Mesodermal cell (in vitro differentiated cells): ENCODE results near the gene ADCY5. TPM values are rescaled to one million over a fixed set of nuclear protein-coding genes. Genes with fewer than 3 reads are reported as not detected.
"Not testable (repeated sequence)": the region's sequence is repeated elsewhere in the genome, so short reads cannot be mapped to it uniquely, and the experiment has no call there.

ENCODE experiments used
- H3K27ac ChIP-seq: 2 replicates; pipeline ENCODE4 v1.7.0; 2013; ENCODE audit warnings: mild to moderate bottlenecking, low read depth, low read length, moderate library complexity; ENCODE audit not compliant: severe bottlenecking
- H3K36me3 ChIP-seq: 2 replicates; pipeline ENCODE4 v1.7.1; 2013; ENCODE audit warnings: mild to moderate bottlenecking, low read length, moderate library complexity; ENCODE audit not compliant: control insufficient read depth, insufficient read depth
- H3K4me1 ChIP-seq: one replicate; pipeline ENCODE4 v1.7.1; 2013; ENCODE audit warnings: mild to moderate bottlenecking, low read length; ENCODE audit not compliant: insufficient read depth, control insufficient read depth, poor library complexity, severe bottlenecking
- H3K4me3 ChIP-seq: 2 replicates; pipeline ENCODE4 v1.7.0; 2013; ENCODE audit warnings: low read length, control low read depth, mild to moderate bottlenecking; ENCODE audit not compliant: insufficient read depth, poor library complexity, severe bottlenecking; ENCODE audit errors: extremely low read depth
- H3K9me3 ChIP-seq: 2 replicates; pipeline ENCODE4 v1.7.1; 2013; ENCODE audit warnings: mild to moderate bottlenecking, low read length, moderate library complexity; ENCODE audit not compliant: control insufficient read depth
- WGBS, 2 experiments: methylation state at CpG; one replicate each; pipeline ENCODE4 v1.1.5; 2013; ENCODE audit warnings: missing lambda C conversion rate in 2 of 2; ENCODE audit not compliant: insufficient coverage in 2 of 2; 5-methylcytosine and 5-hydroxymethylcytosine counted together
- polyA plus RNA-seq, 2 experiments: library from polyadenylated mRNA; stranded (reverse); fragments of 50-300 nt; gene quantifications; one replicate each; pipeline ENCODE4 v1.2.3, GENCODE V29; 2013

Gene ADCY5
- polyA plus RNA-seq (2013, experiment 1 of 2): 4.1 TPM
- 3.6 TPM for polyA plus RNA-seq (2013, experiment 2 of 2)

- Histone ChIP-seq H3K4me1 (no peaks in the 10 kb centered on the region), H3K36me3 (no peaks in the 10 kb centered on the region), H3K9me3 (no peaks in the 10 kb centered on the region), H3K4me3 (peak within 1 kb of the TSS; percentile 51), H3K27ac (no peak within 1 kb of the TSS)
- 1 to 2% methylated on average over 34 to 48 of the region's 67 CpGs for WGBS, 2 experiments
Measured at GRCh38 chr3:123448536-123449101, at the start of gene ADCY5. ADCY5 (minus strand) TSS chr3:123449090; CDS start chr3:123448545, 545 bp downstream.

- no peak overlapping the region for H3K4me3 ChIP-seq
- H3K27ac ChIP-seq: no peak overlapping the region
- no peaks in the 10 kb centered on the region for H3K4me1 ChIP-seq
- peaks cover 15% of the 10 kb centered on the region for H3K36me3 ChIP-seq
- 84 to 93% methylated on average over 3 to 4 of the region's 4 CpGs for WGBS, 2 experiments
- no peaks in the 10 kb centered on the region for H3K9me3 ChIP-seq
Measured at GRCh38 chr3:123493912-123494311, 45.0 kb upstream of the ADCY5 start.

GRCh38 chr3:123491966-123492587 is 43.2 kb upstream of the ADCY5 start:
- peaks cover 5% of the 10 kb centered on the region for H3K36me3 ChIP-seq

GRCh38 chr3:123489400-123490004 is 40.6 kb upstream of the ADCY5 start:
- no peak overlapping the region for H3K4me3 ChIP-seq
- H3K9me3 ChIP-seq: no peaks in the 10 kb centered on the region
- no peak overlapping the region for H3K27ac ChIP-seq
- peaks cover 4% of the 10 kb centered on the region for H3K36me3 ChIP-seq
- no peaks in the 10 kb centered on the region for H3K4me1 ChIP-seq
- 6 to 13% methylated on average over 3 to 7 of the region's 8 CpGs for WGBS, 2 experiments

More at GRCh38 chr3:123491966-123492587, 43.2 kb upstream of the ADCY5 start:
- Histone ChIP-seq H3K9me3 (no peaks in the 10 kb centered on the region), H3K4me3 (no peak overlapping the region), H3K4me1 (no peaks in the 10 kb centered on the region), H3K27ac (no peak overlapping the region)
- WGBS, 2 experiments: 100% methylated on average over 2 to 3 of the region's 4 CpGs

- Histone ChIP-seq H3K4me1 (no peaks in the 10 kb centered on the region), H3K9me3 (no peaks in the 10 kb centered on the region), H3K27ac (no peak overlapping the region), H3K4me3 (no peak overlapping the region), H3K36me3 (peaks cover 4% of the 10 kb centered on the region)
- WGBS, 2 experiments: 81 to 93% methylated on average over 3 to 4 of the region's 5 CpGs
Measured at GRCh38 chr3:123488645-123489347, 39.9 kb upstream of the ADCY5 start.

GRCh38 chr3:123487063-123487462 is 38.2 kb upstream of the ADCY5 start:
- not testable (repeated sequence) for H3K4me1 ChIP-seq, H3K4me3 ChIP-seq, H3K27ac ChIP-seq, H3K36me3 ChIP-seq, H3K9me3 ChIP-seq
- WGBS, 2 experiments: 97 to 100% methylated on average over 2 to 4 of the region's 8 CpGs

GRCh38 chr3:123486460-123486859 is 37.6 kb upstream of the ADCY5 start:
- Histone ChIP-seq H3K9me3 (no peaks in the 10 kb centered on the region), H3K27ac (no peak overlapping the region)
- 94 to 100% methylated on average over 4 to 6 of the region's 7 CpGs for WGBS, 2 experiments

GRCh38 chr3:123485551-123485950 is 36.7 kb upstream of the ADCY5 start:
- H3K9me3 ChIP-seq: no peaks in the 10 kb centered on the region
- WGBS, 2 experiments: 91 to 92% methylated on average over 2 to 4 of the region's 4 CpGs
- H3K4me1 ChIP-seq: no peaks in the 10 kb centered on the region

More at GRCh38 chr3:123486460-123486859, 37.6 kb upstream of the ADCY5 start:
- no peak overlapping the region for H3K4me3 ChIP-seq
- no peaks in the 10 kb centered on the region for H3K4me1 ChIP-seq
- no peaks in the 10 kb centered on the region for H3K36me3 ChIP-seq

GRCh38 chr3:123483146-123483545 is 34.3 kb upstream of the ADCY5 start:
- Histone ChIP-seq H3K36me3 (no peaks in the 10 kb centered on the region), H3K4me3 (no peak overlapping the region), H3K9me3 (no peaks in the 10 kb centered on the region), H3K27ac (no peak overlapping the region), H3K4me1 (no peaks in the 10 kb centered on the region)
- 84 to 97% methylated on average over 6 of the region's 6 CpGs for WGBS, 2 experiments

More at GRCh38 chr3:123485551-123485950, 36.7 kb upstream of the ADCY5 start:
- Histone ChIP-seq H3K36me3 (no peaks in the 10 kb centered on the region), H3K27ac (no peak overlapping the region), H3K4me3 (no peak overlapping the region)

- Histone ChIP-seq H3K4me3 (no peak overlapping the region), H3K4me1 (no peaks in the 10 kb centered on the region), H3K36me3 (no peaks in the 10 kb centered on the region), H3K9me3 (no peaks in the 10 kb centered on the region), H3K27ac (no peak overlapping the region)
- 87 to 89% methylated on average over 9 to 11 of the region's 12 CpGs for WGBS, 2 experiments
Measured at GRCh38 chr3:123481722-123482457, 33.0 kb upstream of the ADCY5 start.
